LNCAP (cell line): Measurements from ENCODE around the gene SETX.

Experiments
- CTCF ChIP-seq: fragments of 450-650 bp; IDR thresholded peaks from 2 replicates; pipeline ENCODE4 v1.5.1; 2017; ENCODE audit warnings: mild to moderate bottlenecking

The SETX gene

DNA sequence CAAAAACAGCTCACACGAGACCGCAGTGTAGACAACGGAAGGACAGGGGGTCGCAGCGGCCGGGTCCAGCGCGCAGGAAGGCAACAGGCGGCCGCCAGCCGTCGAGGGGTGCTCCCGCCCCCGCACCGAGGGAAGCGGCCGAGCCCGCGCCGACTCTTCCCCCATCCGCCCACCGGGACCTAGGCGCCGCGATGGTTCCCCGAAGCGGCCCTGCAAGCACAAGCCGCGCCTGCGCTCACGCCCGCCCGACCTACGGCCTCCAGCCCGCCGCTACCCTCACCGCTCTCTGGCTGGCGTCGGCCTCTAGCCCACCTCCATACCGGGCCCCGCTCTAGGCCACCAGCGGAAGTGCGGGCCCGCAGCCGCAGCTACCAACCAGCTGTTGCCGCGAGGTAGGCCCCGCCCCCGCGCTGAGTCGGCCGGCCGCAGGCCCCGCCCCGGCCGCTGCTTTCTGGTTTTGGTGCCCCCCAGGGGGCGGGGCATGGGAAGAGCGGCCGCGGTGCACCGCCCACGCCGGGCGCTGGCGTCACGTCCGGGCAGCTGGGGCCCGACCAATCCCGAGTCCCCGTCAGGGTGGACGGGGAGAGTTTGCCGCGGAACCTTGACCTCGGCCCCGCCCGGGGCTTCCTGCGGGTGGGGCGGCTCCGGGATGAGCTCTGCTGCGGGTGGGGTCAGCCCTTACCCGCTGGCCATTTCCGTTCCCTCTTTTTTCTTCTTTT is at the start of gene SETX:
Gene SETX (minus strand): TSS at position 350 of the 719 bp plus-strand sequence. CDS start 5,558 bp downstream, outside the sequence.
- TF ChIP-seq CTCF: no peak

GRCh38 chr9:132404228-132404881 is 49.6 kb upstream of the SETX start:
- no peak for TF ChIP-seq CTCF

GRCh38 chr9:132401824-132402223 is 47.0 kb upstream of the SETX start:
- no peak for TF ChIP-seq CTCF

- no peak for TF ChIP-seq CTCF
These were observed 40.8 kb upstream of the SETX start for GRCh38 chr9:132395560-132395959.

GRCh38 chr9:132391449-132391848 is 36.7 kb upstream of the SETX start:
- TF ChIP-seq CTCF: no peak

- TF ChIP-seq CTCF: no peak
These were observed 36.2 kb upstream of the SETX start for GRCh38 chr9:132390966-132391365.

- no peak for TF ChIP-seq CTCF
These were observed 32.3 kb upstream of the SETX start for GRCh38 chr9:132387133-132387532.
